ENCODE measurements around the gene ZNF672. TPM values are rescaled to one million over a fixed set of nuclear protein-coding genes. Genes with fewer than 3 reads are reported as not detected.

ZNF672 gene
- total and polyA plus RNA-seq, 2 of the 13 experiments (the other 11 are each of a cell fraction or from before 2014, with no cell fraction given): 17.2 to 22.9 TPM

DNA sequence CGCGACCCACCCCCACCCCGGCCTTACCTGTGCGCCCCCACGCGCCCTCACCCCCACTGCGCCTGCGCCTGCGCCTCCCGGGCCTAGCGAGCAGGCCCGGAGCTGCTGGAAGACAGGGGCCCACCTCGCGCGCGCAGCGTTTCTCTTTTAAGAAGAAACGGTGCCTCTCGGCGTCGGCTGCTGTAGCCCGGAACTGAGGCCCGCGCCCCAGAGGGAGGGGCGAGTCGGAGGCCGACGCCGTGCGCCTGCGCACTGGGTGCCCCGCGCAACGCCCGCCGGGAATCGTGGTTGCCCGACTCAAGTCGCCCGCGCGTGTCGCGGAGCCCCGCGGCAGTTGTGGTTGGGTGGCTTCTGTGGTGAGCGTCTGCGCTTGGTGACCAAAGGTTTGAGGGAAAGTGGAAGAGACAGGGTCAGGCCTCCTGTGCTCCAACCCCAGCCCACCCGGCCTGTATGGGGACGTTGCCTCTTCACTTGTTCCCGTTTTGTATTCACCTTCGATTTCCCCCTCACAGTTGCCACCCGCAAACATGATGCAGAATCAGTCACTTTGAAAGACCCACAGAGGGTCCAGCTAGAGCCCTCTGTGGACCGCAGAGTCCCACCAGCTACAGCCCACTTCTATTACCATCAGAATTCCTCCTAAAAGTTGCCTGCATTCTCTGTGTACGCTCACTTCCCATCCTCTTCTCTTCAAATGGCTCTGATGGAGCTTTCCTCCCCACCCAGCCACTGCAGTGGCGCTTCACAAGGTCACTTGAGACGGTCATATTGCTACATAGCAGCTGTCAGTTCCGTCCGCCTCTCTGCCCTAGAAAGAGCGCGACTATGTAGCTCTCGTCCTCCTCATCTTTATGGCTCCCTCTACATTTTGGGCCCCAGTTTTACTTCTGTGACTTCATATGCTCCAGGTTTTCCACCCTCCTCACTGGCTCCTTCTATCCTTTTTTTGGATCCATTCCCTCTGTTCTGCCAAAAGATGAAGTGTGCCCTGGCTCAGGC is 21.2 kb downstream of the ZNF672 start, which contains the start of gene ZNF692 (continued):
- TF ChIP-seq, protein P1, sequence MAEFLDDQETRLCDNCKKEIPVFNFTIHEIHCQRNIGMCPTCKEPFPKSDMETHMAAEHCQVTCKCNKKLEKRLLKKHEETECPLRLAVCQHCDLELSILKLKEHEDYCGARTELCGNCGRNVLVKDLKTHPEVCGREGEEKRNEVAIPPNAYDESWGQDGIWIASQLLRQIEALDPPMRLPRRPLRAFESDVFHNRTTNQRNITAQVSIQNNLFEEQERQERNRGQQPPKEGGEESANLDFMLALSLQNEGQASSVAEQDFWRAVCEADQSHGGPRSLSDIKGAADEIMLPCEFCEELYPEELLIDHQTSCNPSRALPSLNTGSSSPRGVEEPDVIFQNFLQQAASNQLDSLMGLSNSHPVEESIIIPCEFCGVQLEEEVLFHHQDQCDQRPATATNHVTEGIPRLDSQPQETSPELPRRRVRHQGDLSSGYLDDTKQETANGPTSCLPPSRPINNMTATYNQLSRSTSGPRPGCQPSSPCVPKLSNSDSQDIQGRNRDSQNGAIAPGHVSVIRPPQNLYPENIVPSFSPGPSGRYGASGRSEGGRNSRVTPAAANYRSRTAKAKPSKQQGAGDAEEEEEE (CRISPR knock-in tag; IDR thresholded peaks at IDR 0.05; ENCODE audit: borderline replicate concordance): no peak
- TF ChIP-seq ZNF644 (CRISPR knock-in tag; IDR thresholded peaks at IDR 0.05; ENCODE audit: low read depth) (no peak), TAF1 (CRISPR knock-in tag; IDR thresholded peaks at IDR 0.05) (peak; percentile 78; the same call in 1 of the 2 replicates), ZNF296 (CRISPR knock-in tag; conservative IDR thresholded peaks at IDR 0.05) (no peak), ZSCAN29 (CRISPR knock-in tag; conservative IDR thresholded peaks at IDR 0.05) (no peak), ZNF441 (CRISPR knock-in tag; IDR thresholded peaks at IDR 0.05; ENCODE audit: borderline replicate concordance) (no peak), ZNF350 (CRISPR knock-in tag; IDR thresholded peaks at IDR 0.05; ENCODE audit: borderline replicate concordance, low read depth) (no peak), JUN (CRISPR knock-in tag; IDR thresholded peaks at IDR 0.05) (no peak), ZNF737 (CRISPR knock-in tag; IDR thresholded peaks at IDR 0.05; ENCODE audit: borderline replicate concordance) (no peak), SNAI1 (CRISPR knock-in tag; IDR thresholded peaks at IDR 0.05; ENCODE audit: borderline replicate concordance) (no peak), IRF2 (CRISPR knock-in tag; IDR thresholded peaks at IDR 0.05) (no peak), SSRP1 (CRISPR knock-in tag; IDR thresholded peaks at IDR 0.05) (no peak), ZNF44 (CRISPR knock-in tag; IDR thresholded peaks at IDR 0.05) (no peak), TMF1 (CRISPR knock-in tag; IDR thresholded peaks at IDR 0.05; ENCODE audit: low read depth) (no peak), CHD4 (IDR thresholded peaks at IDR 0.05; ENCODE audit: borderline replicate concordance, low read length) (no peak), ZNF468 (CRISPR knock-in tag; IDR thresholded peaks at IDR 0.05) (no peak), DR1 (CRISPR knock-in tag; IDR thresholded peaks at IDR 0.05) (no peak), JUNB (CRISPR knock-in tag; IDR thresholded peaks at IDR 0.05; ENCODE audit: borderline replicate concordance) (no peak), NFKBIZ (CRISPR knock-in tag; IDR thresholded peaks at IDR 0.05) (peak; percentile 58; the same call in 1 of the 2 replicates), YEATS4 (CRISPR knock-in tag; IDR thresholded peaks at IDR 0.05; ENCODE audit: borderline replicate concordance) (0 out of 2 replicates have a peak, but pooled peaks have one; percentile 29)
- TF ChIP-seq, protein P2, sequence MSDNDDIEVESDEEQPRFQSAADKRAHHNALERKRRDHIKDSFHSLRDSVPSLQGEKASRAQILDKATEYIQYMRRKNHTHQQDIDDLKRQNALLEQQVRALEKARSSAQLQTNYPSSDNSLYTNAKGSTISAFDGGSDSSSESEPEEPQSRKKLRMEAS (IDR thresholded peaks at IDR 0.05): peak; percentile 95
- TF ChIP-seq, protein P3, sequence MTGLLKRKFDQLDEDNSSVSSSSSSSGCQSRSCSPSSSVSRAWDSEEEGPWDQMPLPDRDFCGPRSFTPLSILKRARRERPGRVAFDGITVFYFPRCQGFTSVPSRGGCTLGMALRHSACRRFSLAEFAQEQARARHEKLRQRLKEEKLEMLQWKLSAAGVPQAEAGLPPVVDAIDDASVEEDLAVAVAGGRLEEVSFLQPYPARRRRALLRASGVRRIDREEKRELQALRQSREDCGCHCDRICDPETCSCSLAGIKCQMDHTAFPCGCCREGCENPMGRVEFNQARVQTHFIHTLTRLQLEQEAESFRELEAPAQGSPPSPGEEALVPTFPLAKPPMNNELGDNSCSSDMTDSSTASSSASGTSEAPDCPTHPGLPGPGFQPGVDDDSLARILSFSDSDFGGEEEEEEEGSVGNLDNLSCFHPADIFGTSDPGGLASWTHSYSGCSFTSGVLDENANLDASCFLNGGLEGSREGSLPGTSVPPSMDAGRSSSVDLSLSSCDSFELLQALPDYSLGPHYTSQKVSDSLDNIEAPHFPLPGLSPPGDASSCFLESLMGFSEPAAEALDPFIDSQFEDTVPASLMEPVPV (CRISPR knock-in tag; IDR thresholded peaks at IDR 0.05): peak; percentile 87
- TF ChIP-seq, protein P4, sequence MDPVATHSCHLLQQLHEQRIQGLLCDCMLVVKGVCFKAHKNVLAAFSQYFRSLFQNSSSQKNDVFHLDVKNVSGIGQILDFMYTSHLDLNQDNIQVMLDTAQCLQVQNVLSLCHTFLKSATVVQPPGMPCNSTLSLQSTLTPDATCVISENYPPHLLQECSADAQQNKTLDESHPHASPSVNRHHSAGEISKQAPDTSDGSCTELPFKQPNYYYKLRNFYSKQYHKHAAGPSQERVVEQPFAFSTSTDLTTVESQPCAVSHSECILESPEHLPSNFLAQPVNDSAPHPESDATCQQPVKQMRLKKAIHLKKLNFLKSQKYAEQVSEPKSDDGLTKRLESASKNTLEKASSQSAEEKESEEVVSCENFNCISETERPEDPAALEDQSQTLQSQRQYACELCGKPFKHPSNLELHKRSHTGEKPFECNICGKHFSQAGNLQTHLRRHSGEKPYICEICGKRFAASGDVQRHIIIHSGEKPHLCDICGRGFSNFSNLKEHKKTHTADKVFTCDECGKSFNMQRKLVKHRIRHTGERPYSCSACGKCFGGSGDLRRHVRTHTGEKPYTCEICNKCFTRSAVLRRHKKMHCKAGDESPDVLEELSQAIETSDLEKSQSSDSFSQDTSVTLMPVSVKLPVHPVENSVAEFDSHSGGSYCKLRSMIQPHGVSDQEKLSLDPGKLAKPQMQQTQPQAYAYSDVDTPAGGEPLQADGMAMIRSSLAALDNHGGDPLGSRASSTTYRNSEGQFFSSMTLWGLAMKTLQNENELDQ (CRISPR knock-in tag; IDR thresholded peaks at IDR 0.05; ENCODE audit: borderline replicate concordance): no peak

All from HepG2 (cell line).